SU-DHL-6 (cell line): ENCODE measurements around the gene RCHY1.
"Not testable (repeated sequence)": the region's sequence is repeated elsewhere in the genome, so short reads cannot be mapped to it uniquely, and the experiment has no call there.

ENCODE experiments used
- H2AFZ ChIP-seq: fragments of 200-600 bp; sonication (generic); 2 replicates; pipeline ENCODE4 v1.6.1; 2014; ENCODE audit warnings: low read depth, mild to moderate bottlenecking, moderate library complexity, mixed read lengths, antibody characterized with exemption, low read length; ENCODE audit not compliant: severe bottlenecking
- H3F3A ChIP-seq: fragments of 200-600 bp; shearing (Covaris generic); 2 replicates; pipeline ENCODE4 v1.6.0; 2016; ENCODE audit warnings: antibody characterized with exemption, mild to moderate bottlenecking; ENCODE audit not compliant: insufficient read depth
- H3K27ac ChIP-seq: fragments of 200-600 bp; sonication (generic); 2 replicates; pipeline ENCODE4 v1.5.1; 2016; ENCODE audit warnings: low read depth, mild to moderate bottlenecking, low read length, moderate library complexity, mixed read lengths
- H3K27me3 ChIP-seq: fragments of 200-600 bp; sonication (generic), shearing (Covaris generic); 2 replicates; pipeline ENCODE4 v1.6.0; 2014; ENCODE audit warnings: mild to moderate bottlenecking, low read length
- H3K36me3 ChIP-seq: fragments of 200-600 bp; sonication (generic); 2 replicates; pipeline ENCODE4 v1.6.1; 2014; ENCODE audit warnings: mild to moderate bottlenecking, low read length, mixed read lengths
- H3K4me2 ChIP-seq: fragments of 300-600, 200-600 bp; shearing (Covaris generic), sonication (generic); 2 replicates; pipeline ENCODE4 v1.6.0; 2014; ENCODE audit warnings: low read length, low read depth, mild to moderate bottlenecking; ENCODE audit not compliant: poor library complexity, severe bottlenecking
- H3K4me3 ChIP-seq: fragments of 200-600 bp; sonication (generic); 2 replicates; pipeline ENCODE4 v1.5.1; 2014; ENCODE audit warnings: antibody characterized with exemption, low read length, mild to moderate bottlenecking, mixed read lengths; ENCODE audit not compliant: insufficient read depth, poor library complexity, severe bottlenecking
- H3K79me2 ChIP-seq: fragments of 200-600 bp; sonication (generic); 2 replicates; pipeline ENCODE4 v1.6.1; 2014; ENCODE audit warnings: mild to moderate bottlenecking, low read length, moderate library complexity; ENCODE audit not compliant: insufficient read depth
- H3K9ac ChIP-seq: fragments of 200-600 bp; sonication (generic); 2 replicates; pipeline ENCODE4 v1.7.0; 2014; ENCODE audit warnings: mild to moderate bottlenecking, low read length
- H3K9me2 ChIP-seq: fragments of 200-600 bp; sonication (generic); replicated peaks from 2 replicates; pipeline ENCODE4 v1.6.1; 2014; ENCODE audit warnings: low read length; ENCODE audit not compliant: insufficient read depth
- H3K9me3 ChIP-seq: fragments of 200-600 bp; sonication (generic); 2 replicates; pipeline ENCODE4 v1.6.1; 2014; ENCODE audit warnings: low read length, mixed read lengths; ENCODE audit not compliant: insufficient read depth
- H4K20me1 ChIP-seq: fragments of 200-600 bp; sonication (generic); 2 replicates; pipeline ENCODE4 v1.6.1; 2014; ENCODE audit warnings: low read depth, mild to moderate bottlenecking, antibody characterized with exemption, low read length, moderate library complexity, mixed read lengths
- EZH2phosphoT487 ChIP-seq: fragments of 200-600 bp; sonication (generic), shearing (Covaris generic); conservative IDR thresholded peaks from 2 replicates; pipeline ENCODE4 v1.6.1; 2018; ENCODE audit warnings: mild to moderate bottlenecking, antibody characterized with exemption, low read length, moderate library complexity, mixed read lengths
- TF ChIP-seq, protein P1 (sequence below): fragments of 200-600 bp; sonication (generic); IDR thresholded peaks from one replicate; pipeline ENCODE4 v1.5.1; 2017; ENCODE audit warnings: antibody characterized with exemption, mild to moderate bottlenecking, low read length, moderate library complexity; ENCODE audit not compliant: insufficient read depth, poor library complexity, severe bottlenecking

The RCHY1 gene

DNA sequence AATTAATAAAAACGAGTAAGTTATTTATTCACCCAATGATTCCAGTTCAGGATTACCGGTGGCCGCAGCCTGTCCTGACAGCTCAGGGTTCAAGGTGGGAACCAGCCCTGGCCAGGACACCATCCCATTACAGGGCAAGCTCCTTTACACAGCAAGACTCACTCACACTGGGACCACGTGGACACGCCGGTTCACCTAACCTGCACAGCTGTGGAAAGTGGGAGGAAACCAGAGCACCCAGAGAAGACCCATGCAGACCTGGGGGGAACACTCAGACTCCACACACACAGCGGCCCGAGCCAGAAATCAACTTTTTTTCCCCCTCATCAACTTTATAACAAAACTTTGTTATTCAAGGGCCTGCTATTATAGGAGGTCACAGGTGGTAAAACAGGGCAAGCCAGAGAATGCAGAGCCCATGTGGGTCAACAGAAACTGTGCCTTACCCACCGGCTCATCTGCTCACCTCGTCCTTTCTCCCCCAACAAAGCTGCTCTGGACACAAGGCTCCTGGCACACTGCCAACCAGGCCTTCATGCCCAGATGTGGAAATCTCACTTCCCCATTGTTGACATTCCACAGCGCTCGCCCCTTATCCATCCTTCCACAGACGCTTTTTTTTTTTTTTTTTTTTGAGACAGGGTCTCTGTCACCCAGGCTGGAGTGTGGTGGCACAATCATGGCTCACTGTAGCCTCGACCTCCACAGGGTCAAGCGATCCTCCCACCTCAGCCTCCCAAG is 33.6 kb upstream of the RCHY1 start:
- no peak overlapping the region for H3K27ac ChIP-seq
- H2AFZ ChIP-seq: no peak overlapping the region
- no peaks in the 10 kb centered on the region for H4K20me1 ChIP-seq
- TF ChIP-seq, protein P1, sequence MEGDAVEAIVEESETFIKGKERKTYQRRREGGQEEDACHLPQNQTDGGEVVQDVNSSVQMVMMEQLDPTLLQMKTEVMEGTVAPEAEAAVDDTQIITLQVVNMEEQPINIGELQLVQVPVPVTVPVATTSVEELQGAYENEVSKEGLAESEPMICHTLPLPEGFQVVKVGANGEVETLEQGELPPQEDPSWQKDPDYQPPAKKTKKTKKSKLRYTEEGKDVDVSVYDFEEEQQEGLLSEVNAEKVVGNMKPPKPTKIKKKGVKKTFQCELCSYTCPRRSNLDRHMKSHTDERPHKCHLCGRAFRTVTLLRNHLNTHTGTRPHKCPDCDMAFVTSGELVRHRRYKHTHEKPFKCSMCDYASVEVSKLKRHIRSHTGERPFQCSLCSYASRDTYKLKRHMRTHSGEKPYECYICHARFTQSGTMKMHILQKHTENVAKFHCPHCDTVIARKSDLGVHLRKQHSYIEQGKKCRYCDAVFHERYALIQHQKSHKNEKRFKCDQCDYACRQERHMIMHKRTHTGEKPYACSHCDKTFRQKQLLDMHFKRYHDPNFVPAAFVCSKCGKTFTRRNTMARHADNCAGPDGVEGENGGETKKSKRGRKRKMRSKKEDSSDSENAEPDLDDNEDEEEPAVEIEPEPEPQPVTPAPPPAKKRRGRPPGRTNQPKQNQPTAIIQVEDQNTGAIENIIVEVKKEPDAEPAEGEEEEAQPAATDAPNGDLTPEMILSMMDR: no peak
- TF ChIP-seq EZH2phosphoT487: no peak
- H3K9ac ChIP-seq: no peak overlapping the region
- H3K27me3 ChIP-seq: no peaks in the 10 kb centered on the region
- no peaks in the 10 kb centered on the region for H3K9me2 ChIP-seq
- no peaks in the 10 kb centered on the region for H3K9me3 ChIP-seq
- H3K4me3 ChIP-seq: no peak overlapping the region
- no peaks in the 10 kb centered on the region for H3K36me3 ChIP-seq
- no peak overlapping the region for H3K4me2 ChIP-seq
- no peaks in the 10 kb centered on the region for H3F3A ChIP-seq
- no peaks in the 10 kb centered on the region for H3K79me2 ChIP-seq

DNA sequence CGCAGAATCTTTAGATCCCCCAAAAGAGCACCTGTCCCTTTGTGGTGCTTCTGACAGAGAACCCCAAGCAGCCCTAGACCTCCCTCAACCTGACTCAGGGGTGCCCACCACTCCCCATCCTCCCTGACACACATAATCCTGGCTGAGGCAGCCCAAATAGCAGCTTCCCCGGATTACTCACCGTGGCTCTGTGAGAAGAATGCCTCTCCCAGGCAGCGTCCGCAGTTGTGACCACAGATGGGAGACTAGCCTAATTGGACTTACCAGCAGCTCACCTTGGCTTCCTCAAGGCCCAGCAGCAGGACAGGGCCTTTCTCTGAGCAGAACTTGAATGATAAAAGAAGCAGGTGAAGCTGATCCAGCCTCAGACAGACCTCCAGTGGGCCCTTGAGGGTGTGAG is 31.3 kb upstream of the RCHY1 start:
- H2AFZ ChIP-seq: no peak overlapping the region
- H3K9me3 ChIP-seq: no peaks in the 10 kb centered on the region
- no peaks in the 10 kb centered on the region for H3K9me2 ChIP-seq
- TF ChIP-seq, protein P1: no peak
- TF ChIP-seq EZH2phosphoT487: no peak
- no peaks in the 10 kb centered on the region for H3K79me2 ChIP-seq
- H3K36me3 ChIP-seq: no peaks in the 10 kb centered on the region
- no peaks in the 10 kb centered on the region for H3F3A ChIP-seq
- no peak overlapping the region for H3K4me3 ChIP-seq
- no peak overlapping the region for H3K9ac ChIP-seq
- no peak overlapping the region for H3K27ac ChIP-seq
- no peak overlapping the region for H3K4me2 ChIP-seq
- no peaks in the 10 kb centered on the region for H4K20me1 ChIP-seq
- no peaks in the 10 kb centered on the region for H3K27me3 ChIP-seq

DNA sequence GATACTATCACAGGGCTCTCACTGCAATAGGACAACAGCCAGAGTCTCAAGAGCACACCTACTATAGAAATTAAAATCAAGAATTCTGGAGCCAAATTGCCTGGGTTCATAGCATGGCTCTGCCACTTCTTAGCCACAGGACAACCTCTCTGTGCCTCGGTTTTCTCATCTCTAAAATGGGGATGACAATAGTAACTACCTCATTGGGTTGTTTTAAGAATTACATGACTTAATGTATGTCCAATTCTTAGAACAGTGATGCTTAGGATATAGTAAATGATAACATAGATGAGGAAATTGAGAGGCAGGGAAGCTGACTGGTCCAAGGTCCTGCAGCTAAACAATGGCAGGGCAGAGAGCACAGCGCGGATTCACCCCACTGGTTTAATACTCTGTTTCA is 30.7 kb upstream of the RCHY1 start:
- Histone ChIP-seq H3K79me2 (no peaks in the 10 kb centered on the region), H3K27me3 (no peaks in the 10 kb centered on the region), H3K9ac (no peak overlapping the region), H2AFZ (no peak overlapping the region), H3K27ac (no peak overlapping the region), H3K9me3 (no peaks in the 10 kb centered on the region), H3K4me2 (no peak overlapping the region), H3K9me2 (no peaks in the 10 kb centered on the region), H4K20me1 (no peaks in the 10 kb centered on the region), H3K4me3 (no peak overlapping the region), H3K36me3 (no peaks in the 10 kb centered on the region), H3F3A (no peaks in the 10 kb centered on the region)
- no peak for TF ChIP-seq EZH2phosphoT487
- TF ChIP-seq, protein P1: no peak

DNA sequence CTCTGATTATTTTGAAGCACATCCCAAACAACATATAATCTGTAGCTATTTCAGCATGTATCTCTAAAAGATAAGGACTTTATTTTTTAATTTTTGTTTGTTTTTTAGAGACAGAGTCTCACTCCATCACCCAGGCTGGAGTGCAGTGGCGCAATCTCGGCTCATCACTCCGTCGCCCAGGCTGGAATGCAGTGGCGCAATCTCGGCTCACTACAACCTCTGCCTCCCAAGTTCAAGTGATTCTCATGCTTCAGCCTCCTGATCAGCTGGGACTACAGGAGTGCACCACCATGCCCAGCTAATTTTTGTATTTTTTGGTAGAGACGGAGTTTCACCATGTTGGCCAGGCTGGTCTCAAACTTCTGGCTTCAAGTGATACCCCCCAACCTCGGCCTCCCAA is 30.0 kb upstream of the RCHY1 start:
- H3K27ac ChIP-seq: not testable (repeated sequence)

More for the DNA sequence above, 30.0 kb upstream of the RCHY1 start:
- H3K36me3 ChIP-seq, H3K4me2 ChIP-seq, H3K9ac ChIP-seq, H3K79me2 ChIP-seq, H4K20me1 ChIP-seq, H3F3A ChIP-seq, H3K27me3 ChIP-seq, H3K4me3 ChIP-seq, H2AFZ ChIP-seq, H3K9me2 ChIP-seq, H3K9me3 ChIP-seq: not testable (repeated sequence)
